GM23338 (cell line): Measurements from ENCODE around the gene UBTF. TPM values are rescaled to one million over a fixed set of nuclear protein-coding genes. Genes with fewer than 3 reads are reported as not detected.

Experiments
- ATAC-seq: fragments of 200-7000 bp; cut with Tn5 transposase; 3 replicates; pipeline ENCODE4 v1.9.1; 2020
- DNase-seq: peaks from one replicate; pipeline ENCODE4 v3.0.0-alpha.2; 2015; ENCODE audit warnings: low spot score
- H2AFZ ChIP-seq: fragments of 200-600 bp; sonication (generic); 2 replicates; pipeline ENCODE4 v1.8.0; 2016; ENCODE audit warnings: antibody characterized with exemption, mild to moderate bottlenecking, moderate library complexity
- H3F3A ChIP-seq: fragments of 200-600 bp; sonication (generic); replicated peaks from 2 replicates; pipeline ENCODE4 v1.8.0; 2017; ENCODE audit warnings: antibody characterized with exemption, mixed run types, low read depth
- H3K27ac ChIP-seq: fragments of 200-600 bp; sonication (generic); 2 replicates; pipeline ENCODE4 v1.6.1; 2016; ENCODE audit warnings: low read depth
- H3K27me3 ChIP-seq: fragments of 200-600 bp; sonication (generic); 2 replicates; pipeline ENCODE4 v1.8.0; 2016; ENCODE audit warnings: mild to moderate bottlenecking, mixed run types, moderate library complexity; ENCODE audit not compliant: insufficient read depth
- H3K36me3 ChIP-seq: fragments of 200-600 bp; sonication (generic); 2 replicates; pipeline ENCODE4 v1.8.0; 2016; ENCODE audit warnings: mild to moderate bottlenecking; ENCODE audit not compliant: insufficient read depth
- H3K4me1 ChIP-seq: fragments of 200-600 bp; sonication (generic); 2 replicates; pipeline ENCODE4 v1.8.0; 2016; ENCODE audit warnings: mild to moderate bottlenecking, moderate library complexity; ENCODE audit not compliant: insufficient read depth
- H3K4me2 ChIP-seq: fragments of 200-600 bp; sonication (generic); 2 replicates; pipeline ENCODE4 v1.7.1; 2017; ENCODE audit warnings: mixed run types
- H3K4me3 ChIP-seq: fragments of 200-600 bp; sonication (generic); 2 replicates; pipeline ENCODE4 v1.6.1; 2016; ENCODE audit warnings: mixed run types
- H3K79me2 ChIP-seq: fragments of 200-600 bp; sonication (generic); replicated peaks from 2 replicates; pipeline ENCODE4 v1.8.0; 2017; ENCODE audit warnings: mild to moderate bottlenecking; ENCODE audit not compliant: insufficient read depth
- H3K9me2 ChIP-seq: fragments of 200-600 bp; sonication (generic); 2 replicates; pipeline ENCODE4 v1.8.0; 2017; ENCODE audit not compliant: insufficient read depth
- H4K20me1 ChIP-seq: fragments of 200-600 bp; sonication (generic); replicated peaks from 2 replicates; pipeline ENCODE4 v1.8.0; 2017; ENCODE audit warnings: mild to moderate bottlenecking; ENCODE audit not compliant: insufficient read depth
- H3K27ac Mint-ChIP-seq: 2 replicates; pipeline ENCODE4 v1.8.0; 2020; ENCODE audit warnings: inconsistent platforms, mild to moderate bottlenecking, moderate library complexity, mixed read lengths
- H3K27me3 Mint-ChIP-seq: 3 replicates; pipeline ENCODE4 v1.8.0; 2022; ENCODE audit warnings: low read depth, mild to moderate bottlenecking, moderate library complexity, mixed read lengths, inconsistent platforms; ENCODE audit not compliant: insufficient read depth, poor library complexity
- H3K36me3 Mint-ChIP-seq: 3 replicates; pipeline ENCODE4 v1.8.0; 2021; ENCODE audit warnings: low read depth, mild to moderate bottlenecking, inconsistent platforms, moderate library complexity, mixed read lengths
- H3K4me1 Mint-ChIP-seq: 3 replicates; pipeline ENCODE4 v1.8.0; 2020; ENCODE audit warnings: mild to moderate bottlenecking, inconsistent platforms, mixed read lengths
- H3K4me3 Mint-ChIP-seq: 3 replicates; pipeline ENCODE4 v1.8.0; 2021; ENCODE audit warnings: moderate library complexity, mild to moderate bottlenecking, inconsistent platforms, mixed read lengths
- H3K9me3 Mint-ChIP-seq: 3 replicates; pipeline ENCODE4 v1.8.0; 2020; ENCODE audit warnings: moderate library complexity, mild to moderate bottlenecking, inconsistent platforms, mixed read lengths
- CTCF ChIP-seq, 2 experiments: fragments of 200-600 bp in 1 of 2; sonication (generic) in 1 of 2; conservative IDR thresholded peaks; 2 replicates each; pipeline versions ENCODE4 v1.5.1 to v1.6.1; 2016 to 2017; ENCODE audit warnings: antibody characterized with exemption in 2 of 2, low read depth in 2 of 2, mild to moderate bottlenecking in 2 of 2, moderate library complexity in 1 of 2
- JUNB ChIP-seq: IDR thresholded peaks from one replicate; pipeline ENCODE4 v1.6.1; 2016; ENCODE audit warnings: antibody characterized with exemption; ENCODE audit not compliant: unreplicated experiment
- POLR2AphosphoS5 ChIP-seq: IDR thresholded peaks from 2 replicates; pipeline ENCODE4 v1.6.1; 2016; ENCODE audit warnings: antibody characterized with exemption, low read depth
- polyA plus RNA-seq: library from polyadenylated mRNA; unstranded; fragments of >200 nt; fragmentation: Nextera tagmentation; extraction: Ambion mirVana; gene quantifications from 2 replicates; pipeline ENCODE4 v1.2.1, GENCODE V29; 2016
- total RNA-seq: library from RNA; depleted of rRNA; stranded (reverse); fragments of >200 nt; shearing (Covaris generic); gene quantifications from 2 replicates; pipeline ENCODE4 v1.2.3, GENCODE V29; 2014
- TF ChIP-seq, protein P1 (sequence below): IDR thresholded peaks from 2 replicates; pipeline ENCODE4 v1.6.1; 2016; ENCODE audit warnings: antibody characterized with exemption
- TF ChIP-seq, protein P2 (sequence below): IDR thresholded peaks from one replicate; pipeline ENCODE4 v1.6.1; 2018; ENCODE audit warnings: antibody characterized with exemption; ENCODE audit not compliant: unreplicated experiment

UBTF gene
- total and polyA plus RNA-seq, 2 experiments from 2014 or later, result 29.9 to 62.2 TPM

DNA sequence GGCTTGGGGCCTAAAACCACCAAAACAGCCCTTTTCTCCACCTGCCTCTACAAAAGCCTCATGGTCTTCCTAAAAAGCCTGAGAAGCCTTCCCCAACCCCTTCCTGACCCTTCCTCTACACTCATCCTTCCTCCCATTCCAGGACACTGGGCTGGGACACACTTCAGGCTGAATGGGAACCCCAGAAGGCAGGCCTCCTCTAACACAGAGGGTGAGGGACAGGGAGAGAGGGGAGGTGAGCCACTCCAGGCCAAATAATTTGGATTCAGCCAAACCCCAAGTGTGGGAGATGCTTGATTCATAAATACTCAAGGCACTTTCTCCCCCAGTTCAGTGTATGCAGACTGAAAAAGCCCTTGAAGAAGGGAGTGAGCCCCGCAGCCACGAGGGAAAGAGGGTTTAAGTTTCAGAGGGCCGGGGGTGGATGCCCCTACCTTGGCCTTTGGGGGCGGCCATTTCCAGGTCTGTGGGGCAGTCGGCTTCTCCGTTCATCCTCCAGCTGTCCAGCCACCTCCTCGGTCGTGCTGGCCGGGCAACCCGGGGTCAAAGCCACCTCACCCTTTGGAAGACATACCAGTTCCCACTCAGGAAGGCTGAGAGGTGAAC lies 1.6 kb downstream of the UBTF start:
- peaks cover 29% of the 10 kb centered on the region for H3K79me2 ChIP-seq
- TF ChIP-seq POLR2AphosphoS5, result no peak
- TF ChIP-seq, protein P1, sequence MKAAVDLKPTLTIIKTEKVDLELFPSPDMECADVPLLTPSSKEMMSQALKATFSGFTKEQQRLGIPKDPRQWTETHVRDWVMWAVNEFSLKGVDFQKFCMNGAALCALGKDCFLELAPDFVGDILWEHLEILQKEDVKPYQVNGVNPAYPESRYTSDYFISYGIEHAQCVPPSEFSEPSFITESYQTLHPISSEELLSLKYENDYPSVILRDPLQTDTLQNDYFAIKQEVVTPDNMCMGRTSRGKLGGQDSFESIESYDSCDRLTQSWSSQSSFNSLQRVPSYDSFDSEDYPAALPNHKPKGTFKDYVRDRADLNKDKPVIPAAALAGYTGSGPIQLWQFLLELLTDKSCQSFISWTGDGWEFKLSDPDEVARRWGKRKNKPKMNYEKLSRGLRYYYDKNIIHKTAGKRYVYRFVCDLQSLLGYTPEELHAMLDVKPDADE, result no peak
- TF ChIP-seq CTCF (conservative IDR thresholded peaks at IDR 0.05; ENCODE audit: low read depth in 2 of 2), result no peak
- TF ChIP-seq, protein P2, sequence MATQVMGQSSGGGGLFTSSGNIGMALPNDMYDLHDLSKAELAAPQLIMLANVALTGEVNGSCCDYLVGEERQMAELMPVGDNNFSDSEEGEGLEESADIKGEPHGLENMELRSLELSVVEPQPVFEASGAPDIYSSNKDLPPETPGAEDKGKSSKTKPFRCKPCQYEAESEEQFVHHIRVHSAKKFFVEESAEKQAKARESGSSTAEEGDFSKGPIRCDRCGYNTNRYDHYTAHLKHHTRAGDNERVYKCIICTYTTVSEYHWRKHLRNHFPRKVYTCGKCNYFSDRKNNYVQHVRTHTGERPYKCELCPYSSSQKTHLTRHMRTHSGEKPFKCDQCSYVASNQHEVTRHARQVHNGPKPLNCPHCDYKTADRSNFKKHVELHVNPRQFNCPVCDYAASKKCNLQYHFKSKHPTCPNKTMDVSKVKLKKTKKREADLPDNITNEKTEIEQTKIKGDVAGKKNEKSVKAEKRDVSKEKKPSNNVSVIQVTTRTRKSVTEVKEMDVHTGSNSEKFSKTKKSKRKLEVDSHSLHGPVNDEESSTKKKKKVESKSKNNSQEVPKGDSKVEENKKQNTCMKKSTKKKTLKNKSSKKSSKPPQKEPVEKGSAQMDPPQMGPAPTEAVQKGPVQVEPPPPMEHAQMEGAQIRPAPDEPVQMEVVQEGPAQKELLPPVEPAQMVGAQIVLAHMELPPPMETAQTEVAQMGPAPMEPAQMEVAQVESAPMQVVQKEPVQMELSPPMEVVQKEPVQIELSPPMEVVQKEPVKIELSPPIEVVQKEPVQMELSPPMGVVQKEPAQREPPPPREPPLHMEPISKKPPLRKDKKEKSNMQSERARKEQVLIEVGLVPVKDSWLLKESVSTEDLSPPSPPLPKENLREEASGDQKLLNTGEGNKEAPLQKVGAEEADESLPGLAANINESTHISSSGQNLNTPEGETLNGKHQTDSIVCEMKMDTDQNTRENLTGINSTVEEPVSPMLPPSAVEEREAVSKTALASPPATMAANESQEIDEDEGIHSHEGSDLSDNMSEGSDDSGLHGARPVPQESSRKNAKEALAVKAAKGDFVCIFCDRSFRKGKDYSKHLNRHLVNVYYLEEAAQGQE, result no peak
- no peak for ATAC-seq
- Mint-ChIP-seq H3K4me1 (peaks cover 16% of the 10 kb centered on the region), H3K4me3 (peak overlapping the region; percentile 74), H3K27me3 (peaks cover 23% of the 10 kb centered on the region), H3K36me3 (peaks cover 51% of the 10 kb centered on the region), H3K27ac (peak overlapping the region; percentile 57), H3K9me3 (no peaks in the 10 kb centered on the region)
- peak overlapping the region; percentile 96 for H3K4me3 ChIP-seq
- peak overlapping the region; percentile 90 for H3K27ac ChIP-seq
- peak; percentile 30 for DNase-seq
- peaks cover 15% of the 10 kb centered on the region for H3K36me3 ChIP-seq
- peaks cover 18% of the 10 kb centered on the region for H3F3A ChIP-seq
- no peaks in the 10 kb centered on the region for H3K9me2 ChIP-seq
- H4K20me1 ChIP-seq, result no peaks in the 10 kb centered on the region; the same call in none of the 2 replicates
- peaks cover 9% of the 10 kb centered on the region for H3K4me1 ChIP-seq
- H3K27me3 ChIP-seq, result peaks cover 2% of the 10 kb centered on the region; the same call in 1 of the 2 replicates
- no peak overlapping the region for H2AFZ ChIP-seq
- H3K4me2 ChIP-seq, result peak overlapping the region; percentile 97

DNA sequence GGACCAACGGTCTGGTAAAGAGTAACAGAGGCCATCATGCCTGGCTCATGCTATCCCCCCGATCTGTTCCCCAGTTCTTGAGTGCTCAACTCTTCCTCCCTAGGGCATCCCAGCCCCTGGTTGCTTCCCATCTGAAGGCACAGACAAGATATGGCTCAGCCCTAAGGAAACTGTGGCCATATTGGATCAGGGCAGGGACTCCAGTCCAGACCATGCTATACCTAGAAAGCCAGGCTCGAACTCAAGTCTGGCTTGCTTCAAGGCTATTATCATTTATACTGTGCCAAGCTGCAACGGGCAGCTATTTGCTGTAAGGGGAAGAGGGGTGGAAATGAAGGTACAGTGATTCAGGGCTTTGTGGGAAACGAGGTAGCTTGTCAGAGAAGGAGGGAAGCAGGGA lies 2.8 kb downstream of the UBTF start:
- H4K20me1 ChIP-seq, result no peaks in the 10 kb centered on the region; the same call in none of the 2 replicates
- no peaks in the 10 kb centered on the region for H3K27me3 ChIP-seq
- no peaks in the 10 kb centered on the region for H3K9me2 ChIP-seq
- TF ChIP-seq JUNB, result no peak
- no peak overlapping the region for H3K27ac ChIP-seq
- peaks cover 15% of the 10 kb centered on the region for H3K36me3 ChIP-seq
- H3K4me1 ChIP-seq, result peaks cover 6% of the 10 kb centered on the region; the same call in 1 of the 2 replicates
- no peak overlapping the region for H2AFZ ChIP-seq
- H3K27ac Mint-ChIP-seq, result no peak overlapping the region
- ATAC-seq (no peak), DNase-seq (no peak)
- peaks cover 29% of the 10 kb centered on the region for H3K79me2 ChIP-seq
- peaks cover 13% of the 10 kb centered on the region for H3K4me1 Mint-ChIP-seq
- no peaks in the 10 kb centered on the region for H3K9me3 Mint-ChIP-seq
- H3K4me2 ChIP-seq, result no peak overlapping the region
- peaks cover 58% of the 10 kb centered on the region for H3K36me3 Mint-ChIP-seq
- peaks cover 18% of the 10 kb centered on the region; the same call in 1 of the 2 replicates for H3F3A ChIP-seq
- H3K27me3 Mint-ChIP-seq, result peaks cover 23% of the 10 kb centered on the region
- H3K4me3 ChIP-seq, result no peak overlapping the region
- H3K4me3 Mint-ChIP-seq, result peak overlapping the region; percentile 74
